GM23338 (cell line): ENCODE data around the gene DTNA. TPM values are rescaled to one million over a fixed set of nuclear protein-coding genes. Genes with fewer than 3 reads are reported as not detected.

Experiments used
- ATAC-seq: fragments of 200-7000 bp; cut with Tn5 transposase; 3 replicates; pipeline ENCODE4 v1.9.1; 2020
- DNase-seq: peaks from one replicate; pipeline ENCODE4 v3.0.0-alpha.2; 2015; ENCODE audit warnings: low spot score
- H2AFZ ChIP-seq: fragments of 200-600 bp; sonication (generic); 2 replicates; pipeline ENCODE4 v1.8.0; 2016; ENCODE audit warnings: antibody characterized with exemption, mild to moderate bottlenecking, moderate library complexity
- H3F3A ChIP-seq: fragments of 200-600 bp; sonication (generic); replicated peaks from 2 replicates; pipeline ENCODE4 v1.8.0; 2017; ENCODE audit warnings: antibody characterized with exemption, mixed run types, low read depth
- H3K27ac ChIP-seq: fragments of 200-600 bp; sonication (generic); 2 replicates; pipeline ENCODE4 v1.6.1; 2016; ENCODE audit warnings: low read depth
- H3K27me3 ChIP-seq: fragments of 200-600 bp; sonication (generic); 2 replicates; pipeline ENCODE4 v1.8.0; 2016; ENCODE audit warnings: mild to moderate bottlenecking, mixed run types, moderate library complexity; ENCODE audit not compliant: insufficient read depth
- H3K36me3 ChIP-seq: fragments of 200-600 bp; sonication (generic); 2 replicates; pipeline ENCODE4 v1.8.0; 2016; ENCODE audit warnings: mild to moderate bottlenecking; ENCODE audit not compliant: insufficient read depth
- H3K4me1 ChIP-seq: fragments of 200-600 bp; sonication (generic); 2 replicates; pipeline ENCODE4 v1.8.0; 2016; ENCODE audit warnings: mild to moderate bottlenecking, moderate library complexity; ENCODE audit not compliant: insufficient read depth
- H3K4me2 ChIP-seq: fragments of 200-600 bp; sonication (generic); 2 replicates; pipeline ENCODE4 v1.7.1; 2017; ENCODE audit warnings: mixed run types
- H3K4me3 ChIP-seq: fragments of 200-600 bp; sonication (generic); 2 replicates; pipeline ENCODE4 v1.6.1; 2016; ENCODE audit warnings: mixed run types
- H3K79me2 ChIP-seq: fragments of 200-600 bp; sonication (generic); replicated peaks from 2 replicates; pipeline ENCODE4 v1.8.0; 2017; ENCODE audit warnings: mild to moderate bottlenecking; ENCODE audit not compliant: insufficient read depth
- H3K9me2 ChIP-seq: fragments of 200-600 bp; sonication (generic); 2 replicates; pipeline ENCODE4 v1.8.0; 2017; ENCODE audit not compliant: insufficient read depth
- H4K20me1 ChIP-seq: fragments of 200-600 bp; sonication (generic); replicated peaks from 2 replicates; pipeline ENCODE4 v1.8.0; 2017; ENCODE audit warnings: mild to moderate bottlenecking; ENCODE audit not compliant: insufficient read depth
- H3K27ac Mint-ChIP-seq: 2 replicates; pipeline ENCODE4 v1.8.0; 2020; ENCODE audit warnings: inconsistent platforms, mild to moderate bottlenecking, moderate library complexity, mixed read lengths
- H3K27me3 Mint-ChIP-seq: 3 replicates; pipeline ENCODE4 v1.8.0; 2022; ENCODE audit warnings: low read depth, mild to moderate bottlenecking, moderate library complexity, mixed read lengths, inconsistent platforms; ENCODE audit not compliant: insufficient read depth, poor library complexity
- H3K36me3 Mint-ChIP-seq: 3 replicates; pipeline ENCODE4 v1.8.0; 2021; ENCODE audit warnings: low read depth, mild to moderate bottlenecking, inconsistent platforms, moderate library complexity, mixed read lengths
- H3K4me1 Mint-ChIP-seq: 3 replicates; pipeline ENCODE4 v1.8.0; 2020; ENCODE audit warnings: mild to moderate bottlenecking, inconsistent platforms, mixed read lengths
- H3K4me3 Mint-ChIP-seq: 3 replicates; pipeline ENCODE4 v1.8.0; 2021; ENCODE audit warnings: moderate library complexity, mild to moderate bottlenecking, inconsistent platforms, mixed read lengths
- H3K9me3 Mint-ChIP-seq: 3 replicates; pipeline ENCODE4 v1.8.0; 2020; ENCODE audit warnings: moderate library complexity, mild to moderate bottlenecking, inconsistent platforms, mixed read lengths
- CREB1 ChIP-seq: fragments of 250-450 bp; sonication (Bioruptor Pico); IDR thresholded peaks from 2 replicates; pipeline ENCODE4 v1.5.0; 2020; ENCODE audit warnings: low read depth, mild to moderate bottlenecking, moderate library complexity
- CTCF ChIP-seq, 2 experiments: fragments of 200-600 bp in 1 of 2; sonication (generic) in 1 of 2; conservative IDR thresholded peaks; 2 replicates each; pipeline versions ENCODE4 v1.5.1 to v1.6.1; 2016 to 2017; ENCODE audit warnings: antibody characterized with exemption in 2 of 2, low read depth in 2 of 2, mild to moderate bottlenecking in 2 of 2, moderate library complexity in 1 of 2
- ETS1 ChIP-seq: IDR thresholded peaks from 2 replicates; pipeline ENCODE4 v1.6.1; 2016; ENCODE audit warnings: antibody characterized with exemption
- EZH2 ChIP-seq: fragments of 200-600 bp; sonication (generic); IDR thresholded peaks from one replicate; pipeline ENCODE4 v1.8.0; 2017; ENCODE audit warnings: antibody characterized with exemption, mild to moderate bottlenecking, low read depth; ENCODE audit not compliant: unreplicated experiment
- EZH2phosphoT487 ChIP-seq: fragments of 200-600 bp; sonication (generic); IDR thresholded peaks from one replicate; pipeline ENCODE4 v1.8.1; 2018; ENCODE audit warnings: antibody characterized with exemption; ENCODE audit not compliant: unreplicated experiment
- JUNB ChIP-seq: IDR thresholded peaks from one replicate; pipeline ENCODE4 v1.6.1; 2016; ENCODE audit warnings: antibody characterized with exemption; ENCODE audit not compliant: unreplicated experiment
- NANOG ChIP-seq: IDR thresholded peaks from 2 replicates; pipeline ENCODE4 v1.6.1; 2016; ENCODE audit warnings: antibody characterized with exemption, borderline replicate concordance
- REST ChIP-seq: IDR thresholded peaks from one replicate; pipeline ENCODE4 v1.6.1; 2018; ENCODE audit warnings: antibody characterized with exemption; ENCODE audit not compliant: unreplicated experiment
- ZNF114 ChIP-seq: fragments of 250-450 bp; sonication (Bioruptor Pico); IDR thresholded peaks from 2 replicates; pipeline ENCODE4 v1.5.0; 2020; ENCODE audit warnings: mild to moderate bottlenecking, moderate library complexity
- ZNF331 ChIP-seq: fragments of 250-450 bp; sonication (Bioruptor Pico); IDR thresholded peaks from 2 replicates; pipeline ENCODE4 v1.5.0; 2020; ENCODE audit warnings: low read depth, mild to moderate bottlenecking, moderate library complexity
- polyA plus RNA-seq: library from polyadenylated mRNA; unstranded; fragments of >200 nt; fragmentation: Nextera tagmentation; extraction: Ambion mirVana; gene quantifications from 2 replicates; pipeline ENCODE4 v1.2.1, GENCODE V29; 2016
- total RNA-seq: library from RNA; depleted of rRNA; stranded (reverse); fragments of >200 nt; shearing (Covaris generic); gene quantifications from 2 replicates; pipeline ENCODE4 v1.2.3, GENCODE V29; 2014

DTNA gene
- total and polyA plus RNA-seq, 2 experiments from 2014 or later: 11.5 to 25.1 TPM

- Histone ChIP-seq H3F3A (no peaks in the 10 kb centered on the region), H3K9me2 (0 out of 2 replicates have a peak, but pooled peaks cover 3% of the 10 kb centered on the region), H4K20me1 (no peaks in the 10 kb centered on the region), H3K27me3 (no peaks in the 10 kb centered on the region), H3K79me2 (no peaks in the 10 kb centered on the region), H2AFZ (no peak overlapping the region), H3K4me2 (no peak overlapping the region), H3K4me1 (peaks cover 14% of the 10 kb centered on the region), H3K4me3 (no peak overlapping the region), H3K27ac (no peak overlapping the region), H3K36me3 (no peaks in the 10 kb centered on the region)
- H3K36me3 Mint-ChIP-seq: no peaks in the 10 kb centered on the region
- H3K27me3 Mint-ChIP-seq: no peaks in the 10 kb centered on the region
- no peak for TF ChIP-seq NANOG
- H3K27ac Mint-ChIP-seq: no peak overlapping the region
- H3K4me1 Mint-ChIP-seq: peaks cover 14% of the 10 kb centered on the region
- H3K4me3 Mint-ChIP-seq: no peak overlapping the region
- no peak for ATAC-seq
- no peak for DNase-seq
- H3K9me3 Mint-ChIP-seq: no peaks in the 10 kb centered on the region
These were observed 73.4 kb downstream of the DTNA start for GRCh38 chr18:34783501-34783900.

- Histone ChIP-seq H2AFZ (no peak overlapping the region), H3F3A (no peaks in the 10 kb centered on the region), H4K20me1 (no peaks in the 10 kb centered on the region), H3K27ac (no peak overlapping the region), H3K36me3 (no peaks in the 10 kb centered on the region), H3K79me2 (no peaks in the 10 kb centered on the region), H3K4me2 (no peak overlapping the region), H3K27me3 (no peaks in the 10 kb centered on the region), H3K4me1 (peaks cover 14% of the 10 kb centered on the region), H3K4me3 (no peak overlapping the region), H3K9me2 (0 out of 2 replicates have a peak, but pooled peaks cover 3% of the 10 kb centered on the region)
- H3K27me3 Mint-ChIP-seq: no peaks in the 10 kb centered on the region
- H3K9me3 Mint-ChIP-seq: no peaks in the 10 kb centered on the region
- TF ChIP-seq EZH2: no peak
- no peak for TF ChIP-seq CREB1 (CRISPR knock-in tag)
- TF ChIP-seq REST: no peak
- no peak for TF ChIP-seq JUNB
- no peak for TF ChIP-seq CTCF (conservative IDR thresholded peaks at IDR 0.05; ENCODE audit: low read depth in 2 of 2)
- no peak for TF ChIP-seq EZH2phosphoT487
- TF ChIP-seq NANOG: no peak
- TF ChIP-seq ETS1: no peak
- TF ChIP-seq ZNF114 (CRISPR knock-in tag): no peak
- no peak for TF ChIP-seq ZNF331 (CRISPR knock-in tag)
- DNase-seq: no peak
- ATAC-seq: no peak
- H3K4me1 Mint-ChIP-seq: peaks cover 14% of the 10 kb centered on the region
- H3K36me3 Mint-ChIP-seq: no peaks in the 10 kb centered on the region
- no peak overlapping the region for H3K4me3 Mint-ChIP-seq
- H3K27ac Mint-ChIP-seq: no peak overlapping the region
These were observed 76.2 kb downstream of the DTNA start for GRCh38 chr18:34786162-34786741.
